Nephron (organoid): ENCODE results near the gene ZBTB21.

Experiments
- H3K27ac Mint-ChIP-seq, 3 experiments: 2 replicates each; pipeline ENCODE4 v1.8.0; 2020; ENCODE audit warnings: mixed read lengths in 3 of 3, mild to moderate bottlenecking in 2 of 3, moderate library complexity in 1 of 3
- H3K27me3 Mint-ChIP-seq: 2 replicates; pipeline ENCODE4 v1.8.0; 2021; ENCODE audit warnings: low read depth, mild to moderate bottlenecking, moderate library complexity, mixed read lengths
- H3K36me3 Mint-ChIP-seq: 2 replicates; pipeline ENCODE4 v1.8.0; 2020; ENCODE audit warnings: low read depth, mixed read lengths
- H3K4me1 Mint-ChIP-seq: 2 replicates; pipeline ENCODE4 v1.8.0; 2020; ENCODE audit warnings: mixed read lengths
- H3K4me3 Mint-ChIP-seq, 3 experiments: 2 replicates each; pipeline ENCODE4 v1.8.0; 2020; ENCODE audit warnings: mild to moderate bottlenecking in 3 of 3, mixed read lengths in 3 of 3, moderate library complexity in 2 of 3
- H3K9me3 Mint-ChIP-seq: 2 replicates; pipeline ENCODE4 v1.8.0; 2020; ENCODE audit warnings: mixed read lengths
- TF ChIP-seq, protein P1 (sequence below), 3 experiments: fragments of 200-600 bp; sonication (generic); IDR thresholded peaks; one replicate each; pipeline ENCODE4 v1.5.0; 2021; ENCODE audit warnings: antibody characterized with exemption in 3 of 3; ENCODE audit not compliant: unreplicated experiment in 3 of 3

Gene ZBTB21

DNA sequence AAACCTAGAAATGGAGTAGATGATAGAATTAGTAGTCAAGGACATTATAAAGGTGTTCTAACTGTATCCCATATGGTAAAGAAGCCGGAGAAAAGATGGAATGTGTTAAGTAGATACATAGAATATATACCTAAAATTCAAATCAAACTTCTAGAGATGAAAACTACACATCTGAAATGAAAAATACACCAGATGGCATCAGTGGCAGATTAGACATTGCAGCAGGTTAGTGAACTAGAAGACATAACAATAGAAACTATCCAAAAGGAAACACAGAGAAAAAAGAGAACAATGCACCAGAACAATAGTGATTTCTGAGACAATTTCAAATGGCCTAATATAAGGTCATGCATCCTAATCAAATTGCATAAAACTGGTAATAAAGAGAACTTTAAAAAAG, 26.9 kb downstream of the ZBTB21 start:
- H3K36me3 Mint-ChIP-seq = no peaks in the 10 kb centered on the region
- H3K4me3 Mint-ChIP-seq = no peak overlapping the region
- peaks cover 12% of the 10 kb centered on the region for H3K9me3 Mint-ChIP-seq
- no peak overlapping the region for H3K27ac Mint-ChIP-seq
- H3K4me1 Mint-ChIP-seq = no peaks in the 10 kb centered on the region
- H3K27me3 Mint-ChIP-seq = no peaks in the 10 kb centered on the region
- TF ChIP-seq, protein P1, sequence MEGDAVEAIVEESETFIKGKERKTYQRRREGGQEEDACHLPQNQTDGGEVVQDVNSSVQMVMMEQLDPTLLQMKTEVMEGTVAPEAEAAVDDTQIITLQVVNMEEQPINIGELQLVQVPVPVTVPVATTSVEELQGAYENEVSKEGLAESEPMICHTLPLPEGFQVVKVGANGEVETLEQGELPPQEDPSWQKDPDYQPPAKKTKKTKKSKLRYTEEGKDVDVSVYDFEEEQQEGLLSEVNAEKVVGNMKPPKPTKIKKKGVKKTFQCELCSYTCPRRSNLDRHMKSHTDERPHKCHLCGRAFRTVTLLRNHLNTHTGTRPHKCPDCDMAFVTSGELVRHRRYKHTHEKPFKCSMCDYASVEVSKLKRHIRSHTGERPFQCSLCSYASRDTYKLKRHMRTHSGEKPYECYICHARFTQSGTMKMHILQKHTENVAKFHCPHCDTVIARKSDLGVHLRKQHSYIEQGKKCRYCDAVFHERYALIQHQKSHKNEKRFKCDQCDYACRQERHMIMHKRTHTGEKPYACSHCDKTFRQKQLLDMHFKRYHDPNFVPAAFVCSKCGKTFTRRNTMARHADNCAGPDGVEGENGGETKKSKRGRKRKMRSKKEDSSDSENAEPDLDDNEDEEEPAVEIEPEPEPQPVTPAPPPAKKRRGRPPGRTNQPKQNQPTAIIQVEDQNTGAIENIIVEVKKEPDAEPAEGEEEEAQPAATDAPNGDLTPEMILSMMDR (IDR thresholded peaks at IDR 0.05; ENCODE audit: unreplicated experiment in 3 of 3) = no peak

- Mint-ChIP-seq H3K36me3 (no peaks in the 10 kb centered on the region), H3K4me1 (no peaks in the 10 kb centered on the region), H3K9me3 (peaks cover 12% of the 10 kb centered on the region), H3K4me3 (no peak overlapping the region), H3K27ac (no peak overlapping the region), H3K27me3 (no peaks in the 10 kb centered on the region)
- TF ChIP-seq, protein P1 (IDR thresholded peaks at IDR 0.05; ENCODE audit: unreplicated experiment in 3 of 3) = no peak
Observed at GRCh38 chr21:41980561-41980960, 29.6 kb downstream of the ZBTB21 start.

GRCh38 chr21:41979751-41980369, 30.3 kb downstream of the ZBTB21 start:
- Mint-ChIP-seq H3K36me3 (no peaks in the 10 kb centered on the region), H3K27me3 (no peaks in the 10 kb centered on the region), H3K9me3 (peaks cover 12% of the 10 kb centered on the region), H3K27ac (no peak overlapping the region), H3K4me3 (no peak overlapping the region), H3K4me1 (no peaks in the 10 kb centered on the region)
- TF ChIP-seq, protein P1 (IDR thresholded peaks at IDR 0.05; ENCODE audit: unreplicated experiment in 3 of 3) = no peak

DNA sequence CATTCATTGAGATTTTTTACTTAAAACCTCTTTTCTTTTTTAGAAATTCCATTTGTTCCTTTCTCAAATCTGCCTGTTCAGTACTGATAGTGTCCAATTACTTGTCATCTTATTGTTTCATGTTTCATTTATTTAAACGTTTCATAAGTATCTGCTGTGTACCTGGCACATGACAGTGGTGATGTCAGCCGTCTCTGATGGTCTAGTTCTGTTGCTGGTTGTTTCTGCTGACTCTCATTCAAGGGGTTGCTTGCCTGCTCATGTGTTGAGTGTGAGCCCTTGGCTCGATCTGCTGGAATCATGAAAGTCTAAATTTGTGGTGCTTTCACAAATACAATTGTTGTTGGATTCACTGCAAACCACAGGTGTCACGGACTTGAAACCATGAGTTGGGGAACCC, 30.8 kb downstream of the ZBTB21 start:
- no peak overlapping the region for H3K4me3 Mint-ChIP-seq
- no peak overlapping the region for H3K27ac Mint-ChIP-seq
- H3K36me3 Mint-ChIP-seq = no peaks in the 10 kb centered on the region
- H3K4me1 Mint-ChIP-seq = no peaks in the 10 kb centered on the region
- TF ChIP-seq, protein P1 (IDR thresholded peaks at IDR 0.05; ENCODE audit: unreplicated experiment in 3 of 3) = no peak
- no peaks in the 10 kb centered on the region for H3K27me3 Mint-ChIP-seq
- H3K9me3 Mint-ChIP-seq = peaks cover 12% of the 10 kb centered on the region

DNA sequence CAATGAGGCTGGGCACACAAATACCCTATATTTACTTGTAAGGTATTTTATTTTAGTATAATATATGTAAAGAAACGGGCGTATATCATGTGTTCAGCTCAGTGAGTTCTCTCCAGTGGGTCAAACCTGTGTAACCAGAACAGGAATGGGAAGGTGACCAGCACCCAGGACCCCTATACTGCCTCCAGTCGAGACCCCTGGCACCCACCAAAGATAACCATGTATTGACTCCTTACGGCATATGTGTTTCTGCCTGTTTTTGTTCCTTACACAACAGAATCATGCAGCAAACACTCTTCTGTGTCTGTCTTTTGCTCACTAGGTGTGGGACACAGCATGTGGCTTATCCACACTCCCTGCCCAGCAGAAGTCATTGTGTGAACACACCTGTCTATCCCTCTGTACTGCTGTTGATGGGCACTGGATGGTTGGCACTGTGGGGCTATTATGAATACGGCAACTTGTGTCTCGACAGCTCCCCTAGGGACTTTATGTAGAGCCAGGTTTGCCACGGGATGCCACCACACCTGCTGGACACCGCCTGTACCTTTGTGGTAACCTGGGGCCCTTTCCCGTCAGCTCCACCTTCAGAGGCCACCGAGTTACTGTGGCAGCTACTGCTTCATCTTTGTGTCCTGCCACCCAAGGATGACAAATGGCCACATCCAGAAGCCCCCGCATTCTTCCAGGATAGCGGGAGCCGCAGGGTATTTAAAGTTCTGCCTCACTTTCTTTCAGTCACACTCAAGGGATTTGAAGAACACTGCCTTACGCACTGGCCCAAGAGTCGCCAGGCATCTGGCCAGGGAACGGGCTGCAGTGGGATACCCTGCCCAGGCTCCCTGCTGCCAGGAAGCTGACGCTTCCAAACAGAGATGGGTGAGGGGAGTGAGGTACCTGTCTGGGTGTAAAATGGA, 32.9 kb downstream of the ZBTB21 start:
- no peaks in the 10 kb centered on the region for H3K27me3 Mint-ChIP-seq
- TF ChIP-seq, protein P1 (IDR thresholded peaks at IDR 0.05; ENCODE audit: unreplicated experiment in 3 of 3) = no peak
- H3K9me3 Mint-ChIP-seq = peaks cover 10% of the 10 kb centered on the region
- no peak overlapping the region for H3K27ac Mint-ChIP-seq
- no peaks in the 10 kb centered on the region for H3K4me1 Mint-ChIP-seq
- no peak overlapping the region for H3K4me3 Mint-ChIP-seq
- H3K36me3 Mint-ChIP-seq = no peaks in the 10 kb centered on the region
